Thyroid gland (tissue), 4 donors: Measurements from ENCODE around the gene TRMT13.

Experiments
- CTCF ChIP-seq, 6 experiments: fragments of 200-600 bp in 3 of 6; fragments of 450-650 bp in 3 of 6; sonication (generic) in 3 of 6; IDR thresholded peaks; one replicate each; pipeline ENCODE4 v1.5.1; 2016 to 2019; ENCODE audit warnings: antibody characterized with exemption in 6 of 6, mild to moderate bottlenecking in 2 of 6, inconsistent platforms in 1 of 6, moderate library complexity in 1 of 6
- POLR2A ChIP-seq, 2 donors: fragments of 450-650 bp; IDR thresholded peaks; one replicate each; pipeline ENCODE4 v1.6.1; 2017; ENCODE audit warnings: antibody characterized with exemption in 2 of 2, mild to moderate bottlenecking in 2 of 2, moderate library complexity in 1 of 2

- TF ChIP-seq CTCF (IDR thresholded peaks at IDR 0.05) (no peak), POLR2A (IDR thresholded peaks at IDR 0.05) (no peak)
Observed at GRCh38 chr1:100188617-100189016, 55.7 kb downstream of the TRMT13 start.
